ENCODE results near the gene NRCAM. TPM values are rescaled to one million over a fixed set of nuclear protein-coding genes. Genes with fewer than 3 reads are reported as not detected.
"Not testable (repeated sequence)": the region's sequence is repeated elsewhere in the genome, so short reads cannot be mapped to it uniquely, and the experiment has no call there.

NRCAM gene
- total RNA-seq, 1 experiment from 2014 or later, result 2.7 TPM

DNA sequence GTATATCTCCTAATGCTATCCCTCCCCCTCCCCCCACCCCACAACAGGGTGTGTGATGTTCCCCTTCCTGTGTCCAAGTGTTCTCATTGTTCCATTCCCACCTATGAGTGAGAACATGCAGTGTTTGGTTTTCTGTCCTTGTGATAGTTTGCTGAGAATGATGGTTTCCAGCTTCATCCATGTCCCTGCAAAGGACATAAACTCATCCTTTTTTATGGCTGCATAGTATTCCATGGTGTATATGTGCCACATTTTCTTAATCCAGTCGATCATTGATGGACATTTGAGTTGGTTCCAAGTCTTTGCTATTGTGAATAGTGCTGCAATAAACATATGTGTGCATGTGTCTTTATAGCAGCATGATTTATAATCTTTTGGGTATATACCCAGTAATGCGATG is 68.5 kb downstream of the NRCAM start:
- H3K4me1 Mint-ChIP-seq; H3K27ac Mint-ChIP-seq; H3K9me3 Mint-ChIP-seq; H3K27me3 Mint-ChIP-seq (ENCODE audit: low read depth); CTCF ChIA-PET; H3K36me3 Mint-ChIP-seq; POLR2A ChIA-PET; DNase-seq (ENCODE audit: low spot score); H3K4me3 Mint-ChIP-seq; ATAC-seq: not testable (repeated sequence)

DNA sequence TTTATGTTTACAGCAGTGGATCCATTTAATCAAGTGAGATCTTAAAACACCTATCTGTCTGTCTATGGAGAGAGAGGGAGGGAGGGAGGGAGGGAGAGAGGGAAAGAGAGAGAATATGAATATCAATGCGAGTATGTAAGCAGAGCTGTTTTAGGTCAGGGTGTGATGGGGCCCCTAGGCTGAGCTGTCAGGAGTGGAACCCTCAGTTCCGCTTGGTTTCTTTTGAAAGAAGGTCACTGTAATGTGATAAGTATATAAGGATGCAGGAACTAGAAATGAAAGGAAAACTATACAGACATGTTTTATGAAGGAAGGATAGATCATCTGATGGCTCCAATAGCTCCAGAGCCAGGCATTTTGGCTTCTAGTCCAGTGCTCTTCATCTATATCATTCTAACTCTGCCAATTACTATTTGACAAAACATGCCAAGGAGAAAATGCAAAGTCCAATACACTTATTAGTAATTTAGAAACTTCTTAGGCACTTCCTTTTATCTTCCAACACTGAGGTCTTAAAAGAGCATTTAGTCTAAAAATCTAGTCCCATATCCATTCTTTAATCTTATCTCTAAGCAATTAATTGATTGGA is 70.3 kb downstream of the NRCAM start:
- POLR2A ChIA-PET, result interaction anchor here (1.0 to 1.1 kb wide), 2 partner anchors 10 to 23 kb away, joined by 3 to 4 read pairs; no protein-coding TSS in a partner anchor
- TF ChIP-seq FOXK1 (CRISPR knock-in tag; IDR thresholded peaks at IDR 0.05) (no peak), ZNF671 (CRISPR knock-in tag; IDR thresholded peaks at IDR 0.05) (no peak)
- no peak overlapping the region for H3K4me3 Mint-ChIP-seq
- CTCF ChIA-PET, result interaction anchor here (0.9 to 1.8 kb wide), 5 partner anchors 17 to 146 kb away, joined by 3 to 4 read pairs (median 3); no protein-coding TSS in a partner anchor
- H3K36me3 Mint-ChIP-seq, result no peaks in the 10 kb centered on the region
- no peak for ATAC-seq
- no peaks in the 10 kb centered on the region; the same call in 1 of the 2 replicates for H3K9me3 Mint-ChIP-seq
- no peaks in the 10 kb centered on the region for H3K27me3 Mint-ChIP-seq (ENCODE audit: low read depth)
- no peak for DNase-seq (ENCODE audit: low spot score)
- peaks cover 7% of the 10 kb centered on the region for H3K4me1 Mint-ChIP-seq
- no peak overlapping the region for H3K27ac Mint-ChIP-seq

DNA sequence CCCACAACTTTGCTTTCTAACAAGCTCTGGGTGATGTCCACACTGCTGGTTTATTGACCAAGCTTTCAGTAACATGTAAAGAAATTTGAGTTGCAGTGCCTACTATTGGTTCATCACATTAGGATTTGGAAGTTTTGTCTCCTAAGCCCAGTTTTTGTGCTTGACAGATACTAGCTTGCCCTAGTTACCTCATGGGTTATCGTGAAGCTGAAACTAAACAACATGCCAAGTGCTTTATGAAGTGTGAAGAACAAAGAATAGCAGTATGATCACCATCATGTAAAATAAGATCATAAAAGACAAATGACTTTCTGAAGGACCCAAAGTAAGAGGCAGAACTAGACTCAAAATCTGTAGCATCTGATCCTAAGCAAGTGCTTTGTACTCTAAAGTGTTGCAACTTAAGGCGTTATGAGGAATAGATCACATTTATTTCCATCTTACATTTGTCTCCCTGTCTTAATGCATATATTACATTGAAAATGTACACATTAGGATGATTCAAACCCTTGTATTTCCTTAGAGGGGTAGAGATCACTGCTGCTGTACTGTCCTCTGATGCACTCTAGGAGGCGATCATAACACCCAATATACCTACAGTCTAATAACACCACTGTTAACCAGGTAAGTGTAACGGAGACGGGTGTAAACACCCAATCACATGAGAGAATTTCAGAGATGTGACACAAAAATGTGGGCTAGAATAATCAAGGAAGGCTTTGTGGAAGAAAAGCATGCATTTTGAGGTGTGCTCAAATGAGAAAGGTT is 71.3 kb downstream of the NRCAM start:
- H3K4me3 Mint-ChIP-seq, result no peak overlapping the region
- no peak for DNase-seq (ENCODE audit: low spot score)
- peaks cover 7% of the 10 kb centered on the region for H3K4me1 Mint-ChIP-seq
- H3K27me3 Mint-ChIP-seq (ENCODE audit: low read depth), result no peaks in the 10 kb centered on the region
- POLR2A ChIA-PET, result interaction anchor here (1.1 kb wide), 1 partner anchor 24 kb away, joined by 4 read pairs; no protein-coding TSS in a partner anchor
- H3K27ac Mint-ChIP-seq, result no peak overlapping the region
- CTCF ChIA-PET, result interaction anchor here (0.9 to 1.8 kb wide), 6 partner anchors 18 to 145 kb away, joined by 3 to 4 read pairs (median 3); no protein-coding TSS in a partner anchor
- ATAC-seq, result peak; percentile 100
- no peaks in the 10 kb centered on the region; the same call in 1 of the 2 replicates for H3K9me3 Mint-ChIP-seq
- H3K36me3 Mint-ChIP-seq, result no peaks in the 10 kb centered on the region
- TF ChIP-seq, protein P1, sequence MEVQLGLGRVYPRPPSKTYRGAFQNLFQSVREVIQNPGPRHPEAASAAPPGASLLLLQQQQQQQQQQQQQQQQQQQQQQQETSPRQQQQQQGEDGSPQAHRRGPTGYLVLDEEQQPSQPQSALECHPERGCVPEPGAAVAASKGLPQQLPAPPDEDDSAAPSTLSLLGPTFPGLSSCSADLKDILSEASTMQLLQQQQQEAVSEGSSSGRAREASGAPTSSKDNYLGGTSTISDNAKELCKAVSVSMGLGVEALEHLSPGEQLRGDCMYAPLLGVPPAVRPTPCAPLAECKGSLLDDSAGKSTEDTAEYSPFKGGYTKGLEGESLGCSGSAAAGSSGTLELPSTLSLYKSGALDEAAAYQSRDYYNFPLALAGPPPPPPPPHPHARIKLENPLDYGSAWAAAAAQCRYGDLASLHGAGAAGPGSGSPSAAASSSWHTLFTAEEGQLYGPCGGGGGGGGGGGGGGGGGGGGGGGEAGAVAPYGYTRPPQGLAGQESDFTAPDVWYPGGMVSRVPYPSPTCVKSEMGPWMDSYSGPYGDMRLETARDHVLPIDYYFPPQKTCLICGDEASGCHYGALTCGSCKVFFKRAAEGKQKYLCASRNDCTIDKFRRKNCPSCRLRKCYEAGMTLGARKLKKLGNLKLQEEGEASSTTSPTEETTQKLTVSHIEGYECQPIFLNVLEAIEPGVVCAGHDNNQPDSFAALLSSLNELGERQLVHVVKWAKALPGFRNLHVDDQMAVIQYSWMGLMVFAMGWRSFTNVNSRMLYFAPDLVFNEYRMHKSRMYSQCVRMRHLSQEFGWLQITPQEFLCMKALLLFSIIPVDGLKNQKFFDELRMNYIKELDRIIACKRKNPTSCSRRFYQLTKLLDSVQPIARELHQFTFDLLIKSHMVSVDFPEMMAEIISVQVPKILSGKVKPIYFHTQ (CRISPR knock-in tag; IDR thresholded peaks at IDR 0.05), result no peak
- TF ChIP-seq NFYB (CRISPR knock-in tag; conservative IDR thresholded peaks at IDR 0.05; ENCODE audit: low read depth), result no peak
- no peak for TF ChIP-seq FOXP1 (CRISPR knock-in tag; IDR thresholded peaks at IDR 0.05; ENCODE audit: borderline replicate concordance)
- no peak for TF ChIP-seq FOXJ3 (CRISPR knock-in tag; IDR thresholded peaks at IDR 0.05; ENCODE audit: borderline replicate concordance)
- no peak for TF ChIP-seq ZBTB21 (CRISPR knock-in tag; IDR thresholded peaks at IDR 0.05; ENCODE audit: borderline replicate concordance)
- TF ChIP-seq, protein P2, sequence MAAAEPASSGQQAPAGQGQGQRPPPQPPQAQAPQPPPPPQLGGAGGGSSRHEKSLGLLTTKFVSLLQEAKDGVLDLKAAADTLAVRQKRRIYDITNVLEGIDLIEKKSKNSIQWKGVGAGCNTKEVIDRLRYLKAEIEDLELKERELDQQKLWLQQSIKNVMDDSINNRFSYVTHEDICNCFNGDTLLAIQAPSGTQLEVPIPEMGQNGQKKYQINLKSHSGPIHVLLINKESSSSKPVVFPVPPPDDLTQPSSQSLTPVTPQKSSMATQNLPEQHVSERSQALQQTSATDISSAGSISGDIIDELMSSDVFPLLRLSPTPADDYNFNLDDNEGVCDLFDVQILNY (CRISPR knock-in tag; IDR thresholded peaks at IDR 0.05), result no peak
- TF ChIP-seq, protein P3, sequence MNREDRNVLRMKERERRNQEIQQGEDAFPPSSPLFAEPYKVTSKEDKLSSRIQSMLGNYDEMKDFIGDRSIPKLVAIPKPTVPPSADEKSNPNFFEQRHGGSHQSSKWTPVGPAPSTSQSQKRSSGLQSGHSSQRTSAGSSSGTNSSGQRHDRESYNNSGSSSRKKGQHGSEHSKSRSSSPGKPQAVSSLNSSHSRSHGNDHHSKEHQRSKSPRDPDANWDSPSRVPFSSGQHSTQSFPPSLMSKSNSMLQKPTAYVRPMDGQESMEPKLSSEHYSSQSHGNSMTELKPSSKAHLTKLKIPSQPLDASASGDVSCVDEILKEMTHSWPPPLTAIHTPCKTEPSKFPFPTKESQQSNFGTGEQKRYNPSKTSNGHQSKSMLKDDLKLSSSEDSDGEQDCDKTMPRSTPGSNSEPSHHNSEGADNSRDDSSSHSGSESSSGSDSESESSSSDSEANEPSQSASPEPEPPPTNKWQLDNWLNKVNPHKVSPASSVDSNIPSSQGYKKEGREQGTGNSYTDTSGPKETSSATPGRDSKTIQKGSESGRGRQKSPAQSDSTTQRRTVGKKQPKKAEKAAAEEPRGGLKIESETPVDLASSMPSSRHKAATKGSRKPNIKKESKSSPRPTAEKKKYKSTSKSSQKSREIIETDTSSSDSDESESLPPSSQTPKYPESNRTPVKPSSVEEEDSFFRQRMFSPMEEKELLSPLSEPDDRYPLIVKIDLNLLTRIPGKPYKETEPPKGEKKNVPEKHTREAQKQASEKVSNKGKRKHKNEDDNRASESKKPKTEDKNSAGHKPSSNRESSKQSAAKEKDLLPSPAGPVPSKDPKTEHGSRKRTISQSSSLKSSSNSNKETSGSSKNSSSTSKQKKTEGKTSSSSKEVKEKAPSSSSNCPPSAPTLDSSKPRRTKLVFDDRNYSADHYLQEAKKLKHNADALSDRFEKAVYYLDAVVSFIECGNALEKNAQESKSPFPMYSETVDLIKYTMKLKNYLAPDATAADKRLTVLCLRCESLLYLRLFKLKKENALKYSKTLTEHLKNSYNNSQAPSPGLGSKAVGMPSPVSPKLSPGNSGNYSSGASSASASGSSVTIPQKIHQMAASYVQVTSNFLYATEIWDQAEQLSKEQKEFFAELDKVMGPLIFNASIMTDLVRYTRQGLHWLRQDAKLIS (CRISPR knock-in tag; IDR thresholded peaks at IDR 0.05; ENCODE audit: borderline replicate concordance), result no peak
- TF ChIP-seq, protein P4, sequence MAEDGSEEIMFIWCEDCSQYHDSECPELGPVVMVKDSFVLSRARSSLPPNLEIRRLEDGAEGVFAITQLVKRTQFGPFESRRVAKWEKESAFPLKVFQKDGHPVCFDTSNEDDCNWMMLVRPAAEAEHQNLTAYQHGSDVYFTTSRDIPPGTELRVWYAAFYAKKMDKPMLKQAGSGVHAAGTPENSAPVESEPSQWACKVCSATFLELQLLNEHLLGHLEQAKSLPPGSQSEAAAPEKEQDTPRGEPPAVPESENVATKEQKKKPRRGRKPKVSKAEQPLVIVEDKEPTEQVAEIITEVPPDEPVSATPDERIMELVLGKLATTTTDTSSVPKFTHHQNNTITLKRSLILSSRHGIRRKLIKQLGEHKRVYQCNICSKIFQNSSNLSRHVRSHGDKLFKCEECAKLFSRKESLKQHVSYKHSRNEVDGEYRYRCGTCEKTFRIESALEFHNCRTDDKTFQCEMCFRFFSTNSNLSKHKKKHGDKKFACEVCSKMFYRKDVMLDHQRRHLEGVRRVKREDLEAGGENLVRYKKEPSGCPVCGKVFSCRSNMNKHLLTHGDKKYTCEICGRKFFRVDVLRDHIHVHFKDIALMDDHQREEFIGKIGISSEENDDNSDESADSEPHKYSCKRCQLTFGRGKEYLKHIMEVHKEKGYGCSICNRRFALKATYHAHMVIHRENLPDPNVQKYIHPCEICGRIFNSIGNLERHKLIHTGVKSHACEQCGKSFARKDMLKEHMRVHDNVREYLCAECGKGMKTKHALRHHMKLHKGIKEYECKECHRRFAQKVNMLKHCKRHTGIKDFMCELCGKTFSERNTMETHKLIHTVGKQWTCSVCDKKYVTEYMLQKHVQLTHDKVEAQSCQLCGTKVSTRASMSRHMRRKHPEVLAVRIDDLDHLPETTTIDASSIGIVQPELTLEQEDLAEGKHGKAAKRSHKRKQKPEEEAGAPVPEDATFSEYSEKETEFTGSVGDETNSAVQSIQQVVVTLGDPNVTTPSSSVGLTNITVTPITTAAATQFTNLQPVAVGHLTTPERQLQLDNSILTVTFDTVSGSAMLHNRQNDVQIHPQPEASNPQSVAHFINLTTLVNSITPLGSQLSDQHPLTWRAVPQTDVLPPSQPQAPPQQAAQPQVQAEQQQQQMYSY (CRISPR knock-in tag; IDR thresholded peaks at IDR 0.05), result no peak
- TF ChIP-seq SOX15 (CRISPR knock-in tag; IDR thresholded peaks at IDR 0.05), result no peak
- TF ChIP-seq, protein P5, sequence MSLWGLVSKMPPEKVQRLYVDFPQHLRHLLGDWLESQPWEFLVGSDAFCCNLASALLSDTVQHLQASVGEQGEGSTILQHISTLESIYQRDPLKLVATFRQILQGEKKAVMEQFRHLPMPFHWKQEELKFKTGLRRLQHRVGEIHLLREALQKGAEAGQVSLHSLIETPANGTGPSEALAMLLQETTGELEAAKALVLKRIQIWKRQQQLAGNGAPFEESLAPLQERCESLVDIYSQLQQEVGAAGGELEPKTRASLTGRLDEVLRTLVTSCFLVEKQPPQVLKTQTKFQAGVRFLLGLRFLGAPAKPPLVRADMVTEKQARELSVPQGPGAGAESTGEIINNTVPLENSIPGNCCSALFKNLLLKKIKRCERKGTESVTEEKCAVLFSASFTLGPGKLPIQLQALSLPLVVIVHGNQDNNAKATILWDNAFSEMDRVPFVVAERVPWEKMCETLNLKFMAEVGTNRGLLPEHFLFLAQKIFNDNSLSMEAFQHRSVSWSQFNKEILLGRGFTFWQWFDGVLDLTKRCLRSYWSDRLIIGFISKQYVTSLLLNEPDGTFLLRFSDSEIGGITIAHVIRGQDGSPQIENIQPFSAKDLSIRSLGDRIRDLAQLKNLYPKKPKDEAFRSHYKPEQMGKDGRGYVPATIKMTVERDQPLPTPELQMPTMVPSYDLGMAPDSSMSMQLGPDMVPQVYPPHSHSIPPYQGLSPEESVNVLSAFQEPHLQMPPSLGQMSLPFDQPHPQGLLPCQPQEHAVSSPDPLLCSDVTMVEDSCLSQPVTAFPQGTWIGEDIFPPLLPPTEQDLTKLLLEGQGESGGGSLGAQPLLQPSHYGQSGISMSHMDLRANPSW (CRISPR knock-in tag; conservative IDR thresholded peaks at IDR 0.05; ENCODE audit: low read depth), result no peak
- no peak for TF ChIP-seq ZNF263 (CRISPR knock-in tag; IDR thresholded peaks at IDR 0.05; ENCODE audit: low read depth)
